Fibroblast of skin of left biceps (primary cell): ENCODE measurements around the gene CD83.
"Not testable (repeated sequence)": the region's sequence is repeated elsewhere in the genome, so short reads cannot be mapped to it uniquely, and the experiment has no call there.

Source experiments
- DNase-seq, 2 experiments: peaks; one replicate each; pipeline ENCODE4 v3.0.0-alpha.2; 2013; ENCODE audit warnings: low read depth in 2 of 2

The CD83 gene

GRCh38 chr6:14117158-14118090 lies at the start of gene CD83:
CD83 (plus strand) TSS chr6:14117772; CDS start chr6:14117812, 40 bp downstream.
- DNase-seq, result no peak

- DNase-seq, result peak; percentile 51 to 67
These were observed 49.4 kb upstream of the CD83 start for GRCh38 chr6:14068133-14068532.

GRCh38 chr6:14068623-14069022 lies 48.9 kb upstream of the CD83 start:
- no peak for DNase-seq

GRCh38 chr6:14070457-14070856 lies 47.1 kb upstream of the CD83 start:
- DNase-seq, result no peak

- no peak for DNase-seq
These were observed 45.5 kb upstream of the CD83 start for GRCh38 chr6:14072084-14072483.

- not testable (repeated sequence) for DNase-seq
These were observed 43.8 kb upstream of the CD83 start for GRCh38 chr6:14073561-14074354.

GRCh38 chr6:14074476-14075094 lies 43.0 kb upstream of the CD83 start:
- DNase-seq, result no peak

GRCh38 chr6:14075095-14075503 lies 42.5 kb upstream of the CD83 start:
- DNase-seq, result peak; percentile 4 to 9

- DNase-seq, result no peak
These were observed 40.2 kb upstream of the CD83 start for GRCh38 chr6:14077193-14077867.

GRCh38 chr6:14079433-14079832 lies 38.1 kb upstream of the CD83 start:
- no peak for DNase-seq

GRCh38 chr6:14079971-14080370 lies 37.6 kb upstream of the CD83 start:
- no peak for DNase-seq

GRCh38 chr6:14081126-14081525 lies 36.4 kb upstream of the CD83 start:
- no peak for DNase-seq

GRCh38 chr6:14082771-14083170 lies 34.8 kb upstream of the CD83 start:
- no peak for DNase-seq

- DNase-seq, result no peak
These were observed 34.3 kb upstream of the CD83 start for GRCh38 chr6:14083262-14083661.

GRCh38 chr6:14083751-14084150 lies 33.8 kb upstream of the CD83 start:
- no peak for DNase-seq

GRCh38 chr6:14084388-14084787 lies 33.2 kb upstream of the CD83 start:
- no peak for DNase-seq

- DNase-seq, result no peak
These were observed 32.3 kb upstream of the CD83 start for GRCh38 chr6:14085176-14085787.

GRCh38 chr6:14086701-14087100 lies 30.9 kb upstream of the CD83 start:
- DNase-seq, result no peak

GRCh38 chr6:14088600-14089192 lies 28.9 kb upstream of the CD83 start:
- no peak for DNase-seq

GRCh38 chr6:14089224-14089623 lies 28.3 kb upstream of the CD83 start:
- DNase-seq, result no peak
